EL (cell line): Measurements from ENCODE around the gene PKDREJ.

Experiments used
- DNase-seq: peaks from one replicate; pipeline ENCODE4 v3.0.0-alpha.2; 2016

The PKDREJ gene

DNA sequence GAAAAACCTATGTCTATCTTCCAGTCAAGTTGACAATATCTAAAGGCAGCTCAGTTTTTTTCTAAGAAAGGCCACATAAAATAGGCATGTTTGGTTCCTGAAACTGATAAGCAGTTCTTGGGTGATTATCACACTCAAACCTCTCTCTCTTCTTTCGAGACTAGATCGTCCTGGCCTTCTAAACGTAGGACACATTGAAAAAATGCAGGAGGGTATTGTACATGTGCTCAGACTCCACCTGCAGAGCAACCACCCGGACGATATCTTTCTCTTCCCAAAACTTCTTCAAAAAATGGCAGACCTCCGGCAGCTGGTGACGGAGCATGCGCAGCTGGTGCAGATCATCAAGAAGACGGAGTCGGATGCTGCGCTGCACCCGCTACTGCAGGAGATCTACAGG lies 28.2 kb downstream of the PKDREJ start:
- no peak for DNase-seq

DNA sequence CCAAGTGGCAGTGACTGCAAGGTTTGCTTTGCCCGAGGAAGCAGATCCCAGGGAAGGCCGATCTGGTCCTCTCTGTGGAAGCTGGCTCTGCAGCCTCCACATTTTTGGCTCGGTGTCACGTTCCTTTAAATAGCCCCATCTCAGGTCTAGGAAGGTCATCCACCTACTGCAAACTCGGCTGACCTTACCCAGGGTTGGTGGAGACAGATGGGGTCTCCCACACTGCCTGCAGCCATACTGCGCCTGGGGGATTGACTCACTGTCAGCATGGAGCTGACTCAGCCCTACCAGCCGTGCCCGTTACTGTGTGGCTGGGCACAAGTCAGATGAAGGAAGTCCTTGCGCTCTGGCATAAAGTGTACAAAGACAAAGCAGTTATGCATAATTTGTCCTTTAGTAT lies 29.9 kb downstream of the PKDREJ start:
- DNase-seq = peak; percentile 45

DNA sequence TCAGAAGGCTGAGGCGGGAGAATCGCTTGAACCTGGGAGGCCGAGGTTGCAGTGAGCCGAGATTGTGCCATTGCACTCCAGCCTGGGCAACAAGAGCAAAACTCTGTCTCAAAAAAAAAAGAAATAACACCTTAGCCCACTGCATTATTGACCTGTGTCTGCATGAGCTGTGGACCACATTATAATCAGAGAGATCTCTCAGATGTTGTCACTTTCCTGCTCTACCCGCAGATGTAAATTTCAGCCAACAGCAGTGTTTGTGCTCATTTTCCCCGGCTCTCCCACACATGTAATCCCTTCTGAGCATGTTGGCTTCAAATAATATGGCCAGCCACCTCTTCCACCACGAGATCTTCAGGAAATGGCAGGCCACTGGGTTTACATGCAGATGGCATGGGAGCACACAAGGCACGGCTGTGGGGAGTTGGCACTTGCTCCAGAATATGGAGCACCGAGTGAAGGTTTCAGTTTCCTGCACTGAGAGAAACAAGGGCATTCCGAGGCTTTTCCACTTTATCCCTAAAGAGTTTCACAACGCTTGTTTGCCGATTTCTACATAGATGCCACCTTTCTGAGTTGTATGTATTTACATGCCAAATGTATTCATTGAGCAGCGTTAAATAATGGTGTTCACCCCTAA lies 32.8 kb downstream of the PKDREJ start:
- no peak for DNase-seq

DNA sequence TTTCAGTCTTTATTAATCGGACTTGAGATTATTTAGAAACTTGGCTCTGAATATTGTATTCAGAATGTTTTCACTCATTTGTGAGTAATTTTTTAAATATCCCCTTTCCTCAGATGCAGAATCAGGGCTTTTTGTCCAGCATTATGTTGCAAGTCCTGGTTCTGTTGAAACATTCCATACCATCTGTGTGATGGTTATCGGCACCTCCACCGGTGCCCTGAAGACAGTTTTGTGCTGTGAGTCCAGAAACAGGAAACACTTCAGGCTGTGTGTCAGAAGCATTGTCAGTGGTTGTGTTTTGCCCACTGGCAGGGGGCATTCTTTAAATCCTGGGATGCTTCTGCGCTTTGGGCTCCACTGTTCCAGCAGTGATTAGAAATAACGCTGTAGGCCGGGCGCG lies 33.4 kb downstream of the PKDREJ start:
- no peak for DNase-seq

DNA sequence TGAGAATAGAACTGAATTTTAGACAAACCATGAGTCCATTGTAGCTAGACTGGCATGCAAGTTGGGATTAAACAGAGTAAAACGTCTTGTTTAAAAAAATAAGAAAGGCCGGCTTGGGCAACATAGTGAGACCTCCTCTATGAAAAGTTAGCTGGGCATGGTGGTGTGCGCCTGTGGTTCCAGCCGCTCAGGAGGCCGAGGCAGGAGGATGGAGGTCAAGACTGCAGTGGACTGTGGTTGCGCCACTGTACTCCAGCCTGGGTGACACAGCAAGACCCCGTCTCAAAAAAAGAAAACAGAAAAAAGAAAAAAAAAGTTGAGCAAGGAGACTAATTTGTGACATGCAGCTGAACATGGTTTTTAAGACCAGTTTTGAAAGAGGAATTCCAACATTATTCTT lies 36.6 kb downstream of the PKDREJ start:
- no peak for DNase-seq

DNA sequence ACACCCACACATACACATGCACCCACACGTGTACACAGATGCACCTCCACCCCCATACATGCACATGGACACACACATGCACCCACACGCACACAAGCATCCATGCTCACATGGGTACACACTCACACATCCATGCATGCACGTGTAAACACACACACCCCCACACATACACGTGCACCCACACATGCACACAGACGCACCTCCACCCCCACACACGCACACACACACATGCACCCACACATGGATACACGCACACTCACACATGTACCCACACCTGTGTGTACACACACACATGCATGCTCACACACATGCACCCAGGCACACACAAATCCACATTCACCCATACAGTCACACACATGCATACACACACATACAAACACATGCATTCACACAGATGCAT lies 37.5 kb downstream of the PKDREJ start:
- no peak for DNase-seq

DNA sequence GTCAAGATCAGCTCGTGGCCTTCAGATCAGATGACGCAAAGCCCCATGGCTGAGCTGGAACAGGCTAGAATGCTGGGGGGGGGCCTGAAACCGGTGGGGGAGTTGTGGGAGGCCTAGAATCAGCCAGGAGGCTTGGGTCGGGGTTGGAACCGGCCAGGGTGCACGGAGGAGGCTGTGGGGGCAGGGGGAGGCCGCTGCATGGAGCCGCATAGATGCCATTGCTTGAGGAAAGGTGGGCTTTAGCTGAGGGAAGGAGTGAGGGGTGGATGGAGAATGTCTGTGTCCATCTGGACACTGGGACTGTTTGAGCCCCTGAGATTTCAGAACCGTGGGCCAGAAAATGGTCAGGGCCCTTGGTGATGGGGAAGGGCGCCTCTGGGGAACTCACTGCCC lies 38.2 kb downstream of the PKDREJ start:
- no peak for DNase-seq

DNA sequence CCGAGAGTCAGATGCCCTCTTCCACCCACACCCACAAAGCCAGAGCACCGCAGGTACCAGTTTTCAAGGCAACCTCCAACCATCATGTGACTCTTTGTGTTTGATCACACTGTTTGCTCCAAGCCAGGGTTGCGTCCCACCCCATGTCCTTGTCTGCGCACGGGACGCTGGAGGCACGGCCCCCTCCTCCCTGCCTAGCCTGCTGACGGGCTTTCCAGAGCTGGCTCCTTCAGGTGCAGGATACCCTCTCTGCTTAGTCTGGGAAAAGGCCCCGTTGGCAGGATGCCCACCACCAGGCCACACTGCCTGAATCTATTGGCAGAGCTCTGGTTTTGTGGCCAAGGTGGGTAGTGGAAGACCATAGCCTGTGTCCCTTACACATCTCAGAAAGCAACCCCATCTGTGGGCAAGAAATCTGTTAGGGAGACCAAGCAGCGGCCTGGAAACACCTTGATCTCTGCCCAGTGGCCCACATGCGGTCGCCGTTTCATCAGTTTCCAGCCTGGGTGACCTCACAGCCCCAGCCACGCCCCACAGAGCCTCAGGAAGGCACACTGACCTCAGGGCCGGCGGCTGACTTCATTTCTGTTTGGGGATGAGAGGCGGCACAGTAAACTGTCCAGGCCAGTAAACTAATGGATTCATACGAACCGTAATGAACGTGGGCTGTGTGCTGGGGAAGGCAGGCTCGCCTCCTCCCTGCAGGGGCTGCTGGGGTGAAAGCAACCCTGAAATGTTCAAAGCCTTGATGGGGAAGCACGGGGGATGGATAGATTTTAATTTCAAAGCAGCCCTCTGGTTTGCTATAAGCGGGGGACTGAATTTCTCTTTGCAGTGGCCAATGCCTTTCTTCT lies 38.9 kb downstream of the PKDREJ start:
- DNase-seq = no peak

DNA sequence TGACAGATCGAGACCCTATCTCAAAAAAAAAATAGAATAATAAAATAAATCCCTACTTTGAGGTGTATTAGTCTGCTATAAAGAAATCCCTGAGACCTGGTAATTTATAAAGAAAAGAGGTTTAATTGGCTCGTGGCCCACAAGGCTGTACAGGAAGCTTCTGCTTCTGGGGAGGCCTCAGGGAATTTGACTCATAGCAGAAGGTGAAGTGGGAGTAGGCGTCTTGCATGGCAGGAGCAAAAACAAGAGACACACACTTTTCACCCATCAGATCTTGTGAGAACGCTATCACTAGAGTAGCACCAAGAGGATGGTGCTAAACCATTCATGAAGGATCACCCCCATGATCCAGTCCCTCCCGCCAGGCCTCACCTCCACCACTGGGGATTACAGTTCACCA lies 42.2 kb downstream of the PKDREJ start:
- DNase-seq = peak; percentile 18

DNA sequence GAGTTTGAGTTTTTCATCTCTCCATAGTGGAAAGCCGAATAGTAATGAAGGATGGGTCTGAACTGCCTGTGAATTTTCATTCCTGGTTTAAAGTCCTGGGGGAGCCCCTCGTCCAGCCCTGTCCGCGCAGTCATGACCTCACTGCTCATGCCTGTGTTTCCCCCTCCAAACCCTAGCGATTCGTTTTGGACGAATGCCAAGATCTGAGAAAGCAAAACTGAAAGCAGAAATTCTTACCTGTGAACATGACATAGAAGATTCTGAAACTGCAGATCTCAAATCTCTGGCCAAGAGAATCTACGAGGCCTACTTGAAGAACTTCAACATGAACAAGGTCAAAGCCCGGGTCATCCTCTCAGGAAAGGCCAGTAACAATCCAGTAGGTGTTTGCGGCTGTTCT lies 43.5 kb downstream of the PKDREJ start:
- DNase-seq = no peak

DNA sequence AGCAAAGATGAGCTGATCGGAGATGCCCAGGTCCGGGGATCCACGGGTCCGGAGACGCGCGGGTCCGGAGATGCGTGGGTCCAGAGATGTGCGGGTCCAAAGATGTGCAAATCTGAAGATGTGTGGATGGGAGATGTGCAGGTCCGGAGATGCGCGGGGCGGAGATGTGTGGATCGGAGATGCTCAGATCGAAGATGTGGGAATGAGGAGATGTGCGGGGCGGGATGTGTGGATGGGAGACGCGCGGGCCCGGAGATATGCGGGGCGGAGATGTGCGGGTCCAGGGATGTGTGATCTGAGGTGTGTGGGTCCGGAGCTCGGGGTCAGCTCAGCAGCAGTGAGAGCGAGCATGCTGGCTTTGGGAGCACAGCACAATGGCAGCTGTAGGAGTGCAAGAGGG lies 48.5 kb downstream of the PKDREJ start:
- DNase-seq = no peak

DNA sequence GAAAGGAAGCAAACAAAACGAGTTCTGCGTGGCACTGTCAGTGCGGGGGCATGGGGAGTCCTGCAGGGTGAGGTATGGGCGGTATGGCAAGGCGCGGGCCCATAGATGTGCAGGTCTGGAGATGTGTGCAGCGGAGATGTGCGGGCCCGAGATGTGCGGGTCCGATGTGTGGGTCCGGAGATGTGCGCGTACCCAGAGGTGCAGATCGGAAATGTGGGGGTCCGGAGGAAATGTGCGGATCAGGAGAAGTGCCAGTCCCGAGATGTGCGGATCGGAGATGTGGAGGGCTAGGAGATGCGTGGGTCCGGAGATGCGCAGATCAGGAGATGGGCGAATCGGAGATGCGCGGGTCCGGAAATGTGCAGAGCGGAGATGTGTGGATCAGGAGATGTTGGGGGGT lies 49.0 kb downstream of the PKDREJ start:
- DNase-seq = no peak

DNA sequence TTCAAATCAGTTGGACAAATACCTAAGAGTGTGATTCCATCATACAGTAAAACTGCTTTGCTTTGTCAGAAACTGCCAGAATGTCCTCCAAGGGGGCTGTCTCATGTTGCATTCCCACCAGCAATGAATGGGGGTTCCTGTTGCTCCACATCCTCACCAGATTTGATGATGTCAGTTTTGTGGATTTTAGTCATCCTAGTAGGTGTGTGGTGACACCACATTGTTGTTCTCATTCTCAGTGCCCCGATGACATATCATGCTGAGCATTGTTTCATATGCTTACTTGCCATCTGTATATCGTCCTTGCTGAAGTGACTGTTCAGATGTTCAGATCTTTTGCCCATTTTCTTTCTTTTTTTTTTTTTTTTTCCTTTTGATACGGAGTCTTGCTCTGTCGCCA lies 50.1 kb downstream of the PKDREJ start:
- peak; percentile 9 for DNase-seq

DNA sequence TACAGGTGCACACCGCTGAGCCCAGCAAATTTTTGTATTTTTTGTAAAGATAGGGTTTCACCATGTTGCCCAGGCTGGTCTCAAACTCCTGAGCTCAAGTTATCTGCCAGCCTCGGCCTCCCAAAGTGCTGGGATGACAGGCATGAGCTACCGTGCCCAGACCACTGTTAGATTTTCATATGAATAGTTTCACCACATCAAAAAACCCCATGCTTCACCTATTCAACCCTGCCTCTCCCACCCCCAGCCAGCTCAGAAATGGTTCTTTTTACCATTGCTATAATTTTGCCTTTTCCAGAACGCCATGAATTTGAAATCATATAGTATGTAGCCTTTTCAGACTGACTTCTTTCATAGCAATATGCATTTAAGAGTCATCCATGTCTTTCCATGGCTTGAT lies 50.9 kb downstream of the PKDREJ start:
- DNase-seq = no peak

DNA sequence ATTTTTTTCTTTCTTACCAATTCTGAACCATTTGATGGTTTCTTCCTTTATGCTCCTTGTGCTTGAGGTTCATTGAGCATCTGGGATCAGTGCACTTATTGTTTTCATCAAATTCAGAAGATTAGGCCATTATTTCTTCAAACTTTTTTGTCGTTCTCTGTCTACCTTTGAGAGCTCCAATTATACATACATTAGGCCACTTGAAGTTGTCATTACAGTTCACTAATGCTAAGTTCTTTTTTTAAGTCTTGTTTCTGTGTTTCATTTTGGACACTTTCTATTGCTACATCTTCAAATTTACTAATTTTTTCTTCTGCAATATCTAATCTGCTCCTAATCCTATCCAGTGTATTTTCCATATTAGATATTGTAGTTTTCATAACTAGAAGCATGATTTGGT lies 53.9 kb downstream of the PKDREJ start:
- no peak for DNase-seq
